Endothelial cell of umbilical vein (primary cell): Measurements from ENCODE around the gene LMO7. TPM values are rescaled to one million over a fixed set of nuclear protein-coding genes. Genes with fewer than 3 reads are reported as not detected.

Experiments used
- BruUV-seq: library from RNA; stranded (reverse); fragments of 400-500 nt; replicated peaks from 2 replicates; lab custom pipeline; 2021; lab: Mats Ljungman, UMichigan
- CTCF ChIA-PET: fragments of 300-600, 350-600 bp; sonication (Branson Sonifier 250); formaldehyde crosslinking; loops from one replicate; lab custom pipeline; 2021; ENCODE audit warnings: antibody characterized with exemption, inconsistent platforms; lab: Charles Lee
- POLR2A ChIA-PET: fragments of 300-600, 350-600 bp; sonication (Branson Sonifier 250); formaldehyde crosslinking; loops from one replicate; lab custom pipeline; 2021; ENCODE audit warnings: antibody characterized with exemption, inconsistent platforms; lab: Charles Lee
- DNase-seq: peaks from one replicate; pipeline ENCODE4 v3.0.0-alpha.2; 2011; ENCODE audit warnings: low read depth, low spot score
- FAIRE-seq: peaks from 2 replicates; lab custom pipeline; 2011; peaks lifted over from hg19 to GRCh38; lab: Jason Lieb, UNC
- H2AFZ ChIP-seq: 2 replicates; pipeline ENCODE4 v1.6.0; 2012; ENCODE audit warnings: low read depth, low read length, control low read depth, inconsistent platforms
- H3K27ac ChIP-seq: 2 replicates; pipeline ENCODE4 v1.5.1; 2011; ENCODE audit warnings: low read depth, mild to moderate bottlenecking, control low read depth, low read length, moderate library complexity; ENCODE audit not compliant: insufficient read depth
- H3K27me3 ChIP-seq, 2 experiments: 2 replicates each; pipeline versions ENCODE4 v1.6.0 to v1.6.1; 2011; ENCODE audit warnings: low read length in 2 of 2, mixed read lengths in 1 of 2; ENCODE audit not compliant: control insufficient read depth in 2 of 2, insufficient read depth in 2 of 2
- H3K36me3 ChIP-seq, 2 experiments: 2 replicates in 1 of 2; 3 replicates in 1 of 2; pipeline ENCODE4 v1.5.1; 2011; ENCODE audit warnings: low read length in 2 of 2, mild to moderate bottlenecking in 1 of 2, moderate library complexity in 1 of 2; ENCODE audit not compliant: control insufficient read depth in 2 of 2, insufficient read depth in 2 of 2; ENCODE audit errors: extremely low read depth in 1 of 2
- H3K4me1 ChIP-seq: 3 replicates; pipeline ENCODE4 v1.5.1; 2011; ENCODE audit warnings: mild to moderate bottlenecking, low read length; ENCODE audit not compliant: control insufficient read depth, insufficient read depth; ENCODE audit errors: extremely low read depth
- H3K4me2 ChIP-seq: 2 replicates; pipeline ENCODE4 v1.6.1; 2011; ENCODE audit warnings: low read length, control low read depth, mixed read lengths; ENCODE audit not compliant: insufficient read depth
- H3K4me3 ChIP-seq, 3 experiments: fragments of 200-600 bp in 1 of 3; sonication (generic), shearing (Covaris generic) in 1 of 3; replicated peaks in 1 of 3; 2 replicates each; pipeline ENCODE4 v1.5.1; 2011 to 2016; ENCODE audit warnings: control low read depth in 3 of 3, low read length in 3 of 3, mild to moderate bottlenecking in 2 of 3, inconsistent platforms in 1 of 3, low read depth in 1 of 3, moderate library complexity in 1 of 3; ENCODE audit not compliant: insufficient read depth in 1 of 3
- H3K79me2 ChIP-seq: 2 replicates; pipeline ENCODE4 v1.6.0; 2012; ENCODE audit warnings: low read length, inconsistent platforms; ENCODE audit not compliant: control insufficient read depth, insufficient read depth
- H3K9ac ChIP-seq: replicated peaks from 2 replicates; pipeline ENCODE3; 2011; ENCODE audit warnings: low read length, control low read depth; ENCODE audit not compliant: insufficient read depth; ENCODE audit errors: extremely low read depth
- H3K9me1 ChIP-seq: replicated peaks from 3 replicates; pipeline ENCODE4 v1.6.0; 2011; ENCODE audit warnings: mild to moderate bottlenecking, low read length; ENCODE audit not compliant: control insufficient read depth, insufficient read depth; ENCODE audit errors: extremely low read depth
- H3K9me3 ChIP-seq: replicated peaks from 2 replicates; pipeline ENCODE4 v1.5.1; 2012; ENCODE audit warnings: low read length, inconsistent platforms; ENCODE audit not compliant: control insufficient read depth, insufficient read depth
- H4K20me1 ChIP-seq: replicated peaks from 2 replicates; pipeline ENCODE3; 2011; ENCODE audit warnings: mild to moderate bottlenecking, low read length; ENCODE audit not compliant: control insufficient read depth, insufficient read depth; ENCODE audit errors: extremely low read depth
- CTCF ChIP-seq, 2 donors: IDR thresholded peaks; 1 replicate in 1 of 2; 2 replicates in 1 of 2; pipeline ENCODE4 v1.5.1; 2011; ENCODE audit warnings: low read length in 2 of 2, mild to moderate bottlenecking in 2 of 2, moderate library complexity in 2 of 2, control low read depth in 1 of 2, inconsistent platforms in 1 of 2, low read depth in 1 of 2; ENCODE audit not compliant: insufficient read depth in 1 of 2; ENCODE audit errors: extremely low read depth in 1 of 2
- EZH2 ChIP-seq: IDR thresholded peaks from 2 replicates; pipeline ENCODE4 v1.6.1; 2012; ENCODE audit warnings: borderline replicate concordance, low read depth, mild to moderate bottlenecking, moderate library complexity, low read length, inconsistent platforms; ENCODE audit not compliant: severe bottlenecking
- FOS ChIP-seq: IDR thresholded peaks from 2 replicates; pipeline ENCODE4 v1.6.1; 2011; ENCODE audit warnings: mild to moderate bottlenecking, low read length, moderate library complexity, borderline replicate concordance; ENCODE audit not compliant: insufficient read depth
- GATA2 ChIP-seq: IDR thresholded peaks from 2 replicates; pipeline ENCODE4 v1.7.0; 2011; ENCODE audit warnings: low read depth, mild to moderate bottlenecking, moderate library complexity, mixed read lengths, low read length; ENCODE audit not compliant: insufficient read length, insufficient read depth
- JUN ChIP-seq: IDR thresholded peaks from 2 replicates; pipeline ENCODE4 v1.6.1; 2011; ENCODE audit warnings: borderline replicate concordance, low read depth; ENCODE audit not compliant: insufficient read length, insufficient read depth
- MAX ChIP-seq: IDR thresholded peaks from 2 replicates; pipeline ENCODE4 v1.6.1; 2011; ENCODE audit not compliant: insufficient read depth, insufficient read length
- MYC ChIP-seq: IDR thresholded peaks from one replicate; pipeline ENCODE4 v1.6.1; 2011; ENCODE audit warnings: mild to moderate bottlenecking, low read depth, low read length
- POLR2A ChIP-seq: IDR thresholded peaks from 2 replicates; pipeline ENCODE4 v1.6.1; 2012; ENCODE audit warnings: low read depth, mild to moderate bottlenecking, control low read depth, low read length
- POLR2AphosphoS5 ChIP-seq: IDR thresholded peaks from 2 replicates; pipeline ENCODE4 v1.6.1; 2012; ENCODE audit warnings: low read depth, mild to moderate bottlenecking, control low read depth, low read length, moderate library complexity; ENCODE audit not compliant: insufficient read depth
- dilution Hi-C: fragments of 300-500 bp; cut with MboI; formaldehyde crosslinking; loops from one replicate; pipeline ENCODE4 v1.15.0; 2019; ENCODE audit warnings: low sequenced_read_pairs; ENCODE audit not compliant: extremely low pct_ligation_motif_present
- intact Hi-C: fragments of 100-400 bp; cut with micrococcal nuclease; formaldehyde crosslinking; loops from one replicate; pipeline ENCODE4 v1.10.0; 2022
- polyA plus RNA-seq, 4 experiments: library from polyadenylated mRNA; depleted of rRNA in 3 of 4; stranded (reverse) in 3 of 4; unstranded in 1 of 4; fragments of >200 nt; gene quantifications; 2 replicates each; pipeline versions ENCODE4 v1.2.1 to v1.2.3, GENCODE V29; 2011 to 2012; ENCODE audit warnings: missing spikeins in 1 of 4
- total RNA-seq: library from RNA; stranded (reverse); gene quantifications from 2 replicates; pipeline ENCODE4 v1.2.3, GENCODE V29; 2021

LMO7 gene
- total and polyA plus RNA-seq, 2 donors (not counting 3 experiments of a cell fraction or from before 2014, with no cell fraction given): 10.5 to 21.1 TPM

- Histone ChIP-seq H3K9ac (no peak overlapping the region), H3K4me1 (no peaks in the 10 kb centered on the region), H3K27ac (no peak overlapping the region), H3K27me3 (no peaks in the 10 kb centered on the region), H4K20me1 (no peaks in the 10 kb centered on the region), H3K79me2 (no peaks in the 10 kb centered on the region), H3K9me3 (no peaks in the 10 kb centered on the region), H2AFZ (no peak overlapping the region), H3K9me1 (no peaks in the 10 kb centered on the region), H3K4me3 (no peak overlapping the region), H3K36me3 (no peaks in the 10 kb centered on the region), H3K4me2 (no peak overlapping the region)
- no peak for TF ChIP-seq FOS
- no peak for TF ChIP-seq MYC
- TF ChIP-seq MAX: no peak
- no peak for TF ChIP-seq JUN
- TF ChIP-seq EZH2: no peak
- TF ChIP-seq CTCF (IDR thresholded peaks at IDR 0.05; ENCODE audit: extremely low read depth in 1 of 2, insufficient read depth in 1 of 2, low read depth in 1 of 2, low read length in 2 of 2): no peak
- no peak for TF ChIP-seq GATA2
- TF ChIP-seq POLR2A: no peak
- no peak for TF ChIP-seq POLR2AphosphoS5
- intact Hi-C loops: no loop called here
- DNase-seq: no peak
- dilution Hi-C loops: no loop called here
- ChIA-PET POLR2A (no interaction called here), CTCF (interaction anchor here (1.0 to 1.6 kb wide), 4 partner anchors 11 to 79 kb away, joined by 3 to 6 read pairs (median 4); no protein-coding TSS in a partner anchor)
- FAIRE-seq: no peak
- no TSS peak for BruUV-seq
Measured at GRCh38 chr13:75736173-75736572, 100.0 kb downstream of the LMO7 start.
